Neural progenitor cell (in vitro differentiated cells): ENCODE data around the gene IFI27L2. TPM values are rescaled to one million over a fixed set of nuclear protein-coding genes. Genes with fewer than 3 reads are reported as not detected.

Source experiments
- DNase-seq: peaks from one replicate; pipeline ENCODE4 v3.0.0-alpha.2; 2016; ENCODE audit warnings: low spot score
- H2AFZ ChIP-seq: fragments of 200-600 bp; sonication (generic); replicated peaks from 2 replicates; pipeline ENCODE4 v1.6.1; 2016; ENCODE audit warnings: antibody characterized with exemption
- H3F3A ChIP-seq: fragments of 200-600 bp; sonication (generic); 2 replicates; pipeline ENCODE4 v1.6.1; 2016; ENCODE audit warnings: antibody characterized with exemption, low read depth
- H3K27ac ChIP-seq: fragments of 200-600 bp; sonication (generic); 2 replicates; pipeline ENCODE4 v1.5.1; 2016; ENCODE audit warnings: mild to moderate bottlenecking
- H3K27me3 ChIP-seq: fragments of 200-600 bp; sonication (generic); 2 replicates; pipeline ENCODE4 v1.6.1; 2016; ENCODE audit warnings: mild to moderate bottlenecking, moderate library complexity
- H3K36me3 ChIP-seq: fragments of 200-600 bp; sonication (generic); 2 replicates; pipeline ENCODE4 v1.5.1; 2016
- H3K4me1 ChIP-seq: fragments of 200-600 bp; sonication (generic); 2 replicates; pipeline ENCODE4 v1.6.1; 2016; ENCODE audit warnings: mixed run types
- H3K4me2 ChIP-seq: fragments of 200-600 bp; sonication (generic); 2 replicates; pipeline ENCODE4 v1.6.1; 2016
- H3K4me3 ChIP-seq: fragments of 200-600 bp; sonication (generic); 2 replicates; pipeline ENCODE4 v1.5.1; 2016
- H3K79me2 ChIP-seq: fragments of 200-600 bp; sonication (generic); 2 replicates; pipeline ENCODE4 v1.6.1; 2016; ENCODE audit warnings: low read depth
- H3K9ac ChIP-seq: fragments of 200-600 bp; sonication (generic); 2 replicates; pipeline ENCODE4 v1.6.1; 2016
- H3K9me3 ChIP-seq: fragments of 200-600 bp; sonication (generic); 2 replicates; pipeline ENCODE4 v1.5.1; 2016; ENCODE audit warnings: low read depth
- H4K20me1 ChIP-seq: fragments of 200-600 bp; sonication (generic); 2 replicates; pipeline ENCODE4 v1.6.1; 2016; ENCODE audit warnings: low read depth
- H3K27ac Mint-ChIP-seq: 3 replicates; pipeline ENCODE4 v1.8.0; 2021; ENCODE audit warnings: mixed read lengths
- H3K27me3 Mint-ChIP-seq: 2 replicates; pipeline ENCODE4 v1.8.0; 2022; ENCODE audit warnings: low read depth, mild to moderate bottlenecking, inconsistent platforms, moderate library complexity, mixed read lengths; ENCODE audit not compliant: insufficient read depth
- H3K36me3 Mint-ChIP-seq: 3 replicates; pipeline ENCODE4 v1.8.0; 2021; ENCODE audit warnings: mixed read lengths
- H3K4me1 Mint-ChIP-seq: 3 replicates; pipeline ENCODE4 v1.8.0; 2021; ENCODE audit warnings: mixed read lengths
- H3K4me3 Mint-ChIP-seq: 3 replicates; pipeline ENCODE4 v1.8.0; 2021; ENCODE audit warnings: mild to moderate bottlenecking, moderate library complexity, mixed read lengths
- H3K9me3 Mint-ChIP-seq: 3 replicates; pipeline ENCODE4 v1.8.0; 2020; ENCODE audit warnings: mixed read lengths
- EZH2 ChIP-seq: fragments of 200-600 bp; sonication (generic); IDR thresholded peaks from 2 replicates; pipeline ENCODE4 v1.6.1; 2017; ENCODE audit warnings: antibody characterized with exemption, mild to moderate bottlenecking, moderate library complexity
- EZH2phosphoT487 ChIP-seq: fragments of 200-600 bp; sonication (generic); IDR thresholded peaks from 2 replicates; pipeline ENCODE4 v1.6.1; 2017; ENCODE audit warnings: antibody characterized with exemption
- total RNA-seq: library from RNA; depleted of rRNA; stranded (reverse); fragments of >200 nt; gene quantifications from 2 replicates; pipeline ENCODE4 v1.2.3, GENCODE V29; 2015; ENCODE audit warnings: low replicate concordance
- TF ChIP-seq, protein P1 (sequence below): fragments of 200-600 bp; sonication (generic); IDR thresholded peaks from 2 replicates; pipeline ENCODE4 v1.5.1; 2017; ENCODE audit warnings: antibody characterized with exemption, mild to moderate bottlenecking

The IFI27L2 gene
- total RNA-seq, 1 donor from 2014 or later = 24.7 TPM

DNA sequence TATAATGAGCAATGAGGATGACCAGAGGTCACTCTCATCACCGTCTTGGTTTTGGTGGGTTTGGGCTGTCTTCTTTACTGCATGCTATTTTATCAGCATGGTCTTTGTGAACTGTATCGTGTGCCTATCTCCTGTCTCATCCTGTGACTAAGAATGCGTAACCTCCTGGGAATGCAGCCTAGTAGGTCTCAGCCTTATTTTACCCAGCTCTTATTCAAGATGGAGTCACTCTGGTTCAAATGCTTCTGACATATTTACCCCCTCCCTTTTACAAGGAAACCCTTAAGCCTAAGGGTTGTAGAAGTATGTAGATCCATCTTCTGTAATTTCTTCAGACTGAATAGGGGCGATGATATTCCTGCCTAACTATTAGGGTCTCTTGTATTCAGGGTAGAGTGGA, 39.9 kb downstream of the IFI27L2 start:
- Mint-ChIP-seq H3K27me3 (peaks cover 3% of the 10 kb centered on the region), H3K9me3 (peaks cover 2% of the 10 kb centered on the region), H3K27ac (no peak overlapping the region), H3K36me3 (peaks cover 11% of the 10 kb centered on the region), H3K4me1 (no peaks in the 10 kb centered on the region), H3K4me3 (no peak overlapping the region)
- H3K27me3 ChIP-seq = no peaks in the 10 kb centered on the region
- H3K4me2 ChIP-seq = no peak overlapping the region
- H2AFZ ChIP-seq = no peak overlapping the region
- H3K36me3 ChIP-seq = no peaks in the 10 kb centered on the region
- H4K20me1 ChIP-seq = no peaks in the 10 kb centered on the region
- TF ChIP-seq EZH2 (no peak), EZH2phosphoT487 (no peak)
- TF ChIP-seq, protein P1, sequence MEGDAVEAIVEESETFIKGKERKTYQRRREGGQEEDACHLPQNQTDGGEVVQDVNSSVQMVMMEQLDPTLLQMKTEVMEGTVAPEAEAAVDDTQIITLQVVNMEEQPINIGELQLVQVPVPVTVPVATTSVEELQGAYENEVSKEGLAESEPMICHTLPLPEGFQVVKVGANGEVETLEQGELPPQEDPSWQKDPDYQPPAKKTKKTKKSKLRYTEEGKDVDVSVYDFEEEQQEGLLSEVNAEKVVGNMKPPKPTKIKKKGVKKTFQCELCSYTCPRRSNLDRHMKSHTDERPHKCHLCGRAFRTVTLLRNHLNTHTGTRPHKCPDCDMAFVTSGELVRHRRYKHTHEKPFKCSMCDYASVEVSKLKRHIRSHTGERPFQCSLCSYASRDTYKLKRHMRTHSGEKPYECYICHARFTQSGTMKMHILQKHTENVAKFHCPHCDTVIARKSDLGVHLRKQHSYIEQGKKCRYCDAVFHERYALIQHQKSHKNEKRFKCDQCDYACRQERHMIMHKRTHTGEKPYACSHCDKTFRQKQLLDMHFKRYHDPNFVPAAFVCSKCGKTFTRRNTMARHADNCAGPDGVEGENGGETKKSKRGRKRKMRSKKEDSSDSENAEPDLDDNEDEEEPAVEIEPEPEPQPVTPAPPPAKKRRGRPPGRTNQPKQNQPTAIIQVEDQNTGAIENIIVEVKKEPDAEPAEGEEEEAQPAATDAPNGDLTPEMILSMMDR = no peak
- peaks cover 6% of the 10 kb centered on the region for H3K4me1 ChIP-seq
- no peaks in the 10 kb centered on the region for H3F3A ChIP-seq
- H3K4me3 ChIP-seq = no peak overlapping the region
- H3K27ac ChIP-seq = no peak overlapping the region
- DNase-seq = no peak
- no peaks in the 10 kb centered on the region for H3K9me3 ChIP-seq
- H3K79me2 ChIP-seq = no peaks in the 10 kb centered on the region
- H3K9ac ChIP-seq = no peak overlapping the region

DNA sequence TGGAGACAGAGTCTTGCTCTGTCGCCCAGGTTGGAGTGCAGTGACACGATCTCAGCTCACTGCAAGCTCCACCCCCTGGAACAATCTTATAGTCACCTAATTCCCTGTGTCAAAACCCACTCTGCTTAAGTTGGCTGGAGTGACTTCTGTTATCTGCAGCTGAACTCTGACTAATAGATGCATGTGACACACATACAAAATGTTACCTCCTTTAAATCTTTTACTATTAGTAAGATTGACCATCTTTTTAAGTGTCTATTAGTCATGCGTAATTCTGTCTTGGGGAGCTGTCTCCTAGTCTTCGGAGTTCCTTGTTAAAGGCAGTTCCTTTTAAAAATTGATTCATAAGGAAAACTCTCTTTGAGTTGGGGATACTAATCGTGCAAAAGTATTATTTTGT, 40.9 kb downstream of the IFI27L2 start:
- Mint-ChIP-seq H3K36me3 (peaks cover 14% of the 10 kb centered on the region), H3K27me3 (peaks cover 3% of the 10 kb centered on the region), H3K4me3 (no peak overlapping the region), H3K4me1 (no peaks in the 10 kb centered on the region), H3K27ac (no peak overlapping the region), H3K9me3 (peaks cover 2% of the 10 kb centered on the region)
- Histone ChIP-seq H3K9me3 (no peaks in the 10 kb centered on the region), H3F3A (no peaks in the 10 kb centered on the region), H3K27ac (no peak overlapping the region), H3K36me3 (no peaks in the 10 kb centered on the region), H3K27me3 (no peaks in the 10 kb centered on the region), H2AFZ (no peak overlapping the region), H3K4me1 (no peaks in the 10 kb centered on the region), H4K20me1 (no peaks in the 10 kb centered on the region), H3K9ac (no peak overlapping the region), H3K4me2 (no peak overlapping the region), H3K79me2 (no peaks in the 10 kb centered on the region), H3K4me3 (no peak overlapping the region)
- no peak for DNase-seq
- TF ChIP-seq EZH2phosphoT487 (no peak), EZH2 (no peak)
- TF ChIP-seq, protein P1 = no peak

DNA sequence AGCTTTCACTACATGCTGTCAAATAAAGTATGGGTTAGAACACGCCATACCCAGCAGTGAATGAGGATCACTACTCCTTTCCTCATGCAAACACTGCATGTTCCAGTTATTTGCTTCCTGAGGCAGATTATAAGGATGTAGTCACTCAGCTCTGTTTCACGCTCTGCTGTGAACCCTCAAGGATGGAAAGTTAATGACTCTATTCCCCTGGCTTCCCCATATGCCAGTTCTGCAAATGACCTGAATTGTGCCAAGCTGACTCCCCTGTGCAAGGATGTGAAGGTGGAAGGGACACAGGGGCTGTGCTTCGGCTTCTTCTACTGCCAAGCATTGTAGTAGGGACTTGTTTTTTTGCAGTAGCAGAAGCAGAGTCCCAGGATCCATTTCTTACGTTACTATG, 41.5 kb downstream of the IFI27L2 start:
- no peaks in the 10 kb centered on the region for H3K9me3 ChIP-seq

More for the DNA sequence above, 41.5 kb downstream of the IFI27L2 start:
- Histone ChIP-seq H3K27me3 (no peaks in the 10 kb centered on the region), H3K4me2 (no peak overlapping the region), H4K20me1 (no peaks in the 10 kb centered on the region), H3K4me3 (no peak overlapping the region), H3K79me2 (no peaks in the 10 kb centered on the region), H3K27ac (no peak overlapping the region), H3K36me3 (no peaks in the 10 kb centered on the region), H3F3A (no peaks in the 10 kb centered on the region), H2AFZ (no peak overlapping the region), H3K4me1 (no peaks in the 10 kb centered on the region), H3K9ac (no peak overlapping the region)
- H3K4me3 Mint-ChIP-seq = no peak overlapping the region
- H3K4me1 Mint-ChIP-seq = no peaks in the 10 kb centered on the region
- H3K27me3 Mint-ChIP-seq = peaks cover 3% of the 10 kb centered on the region
- no peak overlapping the region for H3K27ac Mint-ChIP-seq
- H3K9me3 Mint-ChIP-seq = peaks cover 5% of the 10 kb centered on the region
- H3K36me3 Mint-ChIP-seq = peaks cover 19% of the 10 kb centered on the region
- DNase-seq = no peak
- no peak for TF ChIP-seq EZH2phosphoT487
- TF ChIP-seq, protein P1 = no peak
- TF ChIP-seq EZH2 = no peak
